DOHH2 (cell line): ENCODE data around the gene LSR.

Source experiments
- H3F3A ChIP-seq: fragments of 200-600 bp; sonication (generic), shearing (Covaris generic); 2 replicates; pipeline ENCODE4 v1.6.0; 2016; ENCODE audit warnings: antibody characterized with exemption, mild to moderate bottlenecking; ENCODE audit not compliant: control insufficient read depth, insufficient read depth
- H3K27ac ChIP-seq: fragments of 200-600 bp; sonication (generic); 2 replicates; pipeline ENCODE4 v1.5.1; 2014; ENCODE audit warnings: low read depth, mild to moderate bottlenecking, low read length, moderate library complexity
- H3K27me3 ChIP-seq: fragments of 200-600 bp; sonication (generic); 2 replicates; pipeline ENCODE4 v1.6.1; 2014; ENCODE audit warnings: mild to moderate bottlenecking, low read length, mixed read lengths; ENCODE audit not compliant: control insufficient read depth
- H3K36me3 ChIP-seq: fragments of 200-600 bp; sonication (generic); 2 replicates; pipeline ENCODE4 v1.6.1; 2014; ENCODE audit warnings: mild to moderate bottlenecking, low read length, moderate library complexity, mixed read lengths; ENCODE audit not compliant: control insufficient read depth
- H3K4me1 ChIP-seq: fragments of 200-600 bp; sonication (generic); 2 replicates; pipeline ENCODE4 v1.6.1; 2014; ENCODE audit warnings: mild to moderate bottlenecking, low read length, mixed read lengths; ENCODE audit not compliant: control insufficient read depth
- H3K4me2 ChIP-seq: fragments of 200-600 bp; sonication (generic); 2 replicates; pipeline ENCODE4 v1.6.0; 2014; ENCODE audit warnings: mild to moderate bottlenecking, low read length, moderate library complexity
- H3K4me3 ChIP-seq: fragments of 200-600 bp; sonication (generic); 2 replicates; pipeline ENCODE4 v1.5.1; 2014; ENCODE audit warnings: mild to moderate bottlenecking, low read length, mixed read lengths
- H3K79me2 ChIP-seq: fragments of 200-600 bp; sonication (generic); 2 replicates; pipeline ENCODE4 v1.6.1; 2014; ENCODE audit warnings: mild to moderate bottlenecking, low read length, mixed read lengths; ENCODE audit not compliant: control insufficient read depth
- H3K9me2 ChIP-seq: fragments of 200-600 bp; sonication (generic); replicated peaks from 2 replicates; pipeline ENCODE4 v1.6.1; 2014; ENCODE audit warnings: mild to moderate bottlenecking, low read length, mixed read lengths; ENCODE audit not compliant: control insufficient read depth
- H3K9me3 ChIP-seq: fragments of 200-600 bp; sonication (generic); 2 replicates; pipeline ENCODE4 v1.6.1; 2014; ENCODE audit warnings: antibody characterized with exemption, low read length, mixed read lengths; ENCODE audit not compliant: control insufficient read depth, insufficient read depth
- H4K20me1 ChIP-seq: fragments of 200-600 bp; sonication (generic); 2 replicates; pipeline ENCODE4 v1.6.0; 2014; ENCODE audit warnings: low read depth, mild to moderate bottlenecking, antibody characterized with exemption, low read length, moderate library complexity; ENCODE audit not compliant: control insufficient read depth, insufficient read depth
- CTCF ChIP-seq: fragments of 200-600 bp; sonication (generic); IDR thresholded peaks from one replicate; pipeline ENCODE4 v1.5.1; 2014; ENCODE audit warnings: antibody characterized with exemption, mild to moderate bottlenecking, low read depth, low read length; ENCODE audit not compliant: poor library complexity, severe bottlenecking
- EZH2phosphoT487 ChIP-seq: fragments of 200-600 bp; sonication (generic); IDR thresholded peaks from 2 replicates; pipeline ENCODE4 v1.6.1; 2017; ENCODE audit warnings: borderline replicate concordance, mild to moderate bottlenecking, antibody characterized with exemption, low read length, moderate library complexity, mixed read lengths

The LSR gene

GRCh38 chr19:35307931-35308330, 59.1 kb downstream of the LSR start:
- Histone ChIP-seq H3K79me2 (no peaks in the 10 kb centered on the region), H3F3A (peaks cover 8% of the 10 kb centered on the region; the same call in 1 of the 2 replicates), H3K4me1 (peaks cover 79% of the 10 kb centered on the region), H3K9me2 (no peaks in the 10 kb centered on the region), H3K9me3 (no peaks in the 10 kb centered on the region), H3K4me3 (peak overlapping the region; percentile 43), H3K27me3 (no peaks in the 10 kb centered on the region), H3K4me2 (peak overlapping the region; percentile 54), H3K27ac (no peak overlapping the region), H3K36me3 (no peaks in the 10 kb centered on the region), H4K20me1 (no peaks in the 10 kb centered on the region)
- TF ChIP-seq EZH2phosphoT487: no peak
- no peak for TF ChIP-seq CTCF

- Histone ChIP-seq H3K27me3 (no peaks in the 10 kb centered on the region), H3K27ac (no peak overlapping the region), H3K4me1 (peaks cover 82% of the 10 kb centered on the region)
These were observed 60.1 kb downstream of the LSR start for GRCh38 chr19:35308910-35309309.

GRCh38 chr19:35309481-35310279, 60.9 kb downstream of the LSR start:
- Histone ChIP-seq H4K20me1 (no peaks in the 10 kb centered on the region), H3K36me3 (no peaks in the 10 kb centered on the region), H3K4me3 (no peak overlapping the region), H3K4me2 (no peak overlapping the region), H3K9me3 (no peaks in the 10 kb centered on the region), H3K79me2 (no peaks in the 10 kb centered on the region), H3K27ac (no peak overlapping the region), H3F3A (peaks cover 9% of the 10 kb centered on the region; the same call in 1 of the 2 replicates), H3K27me3 (no peaks in the 10 kb centered on the region), H3K4me1 (peaks cover 86% of the 10 kb centered on the region), H3K9me2 (no peaks in the 10 kb centered on the region)
- no peak for TF ChIP-seq CTCF
- no peak for TF ChIP-seq EZH2phosphoT487

More at GRCh38 chr19:35308910-35309309, 60.1 kb downstream of the LSR start:
- Histone ChIP-seq H3K36me3 (no peaks in the 10 kb centered on the region), H3K4me3 (no peak overlapping the region), H3K79me2 (no peaks in the 10 kb centered on the region), H3K9me2 (no peaks in the 10 kb centered on the region), H3K9me3 (no peaks in the 10 kb centered on the region), H4K20me1 (no peaks in the 10 kb centered on the region), H3K4me2 (no peak overlapping the region), H3F3A (peaks cover 9% of the 10 kb centered on the region; the same call in 1 of the 2 replicates)
- TF ChIP-seq CTCF (no peak), EZH2phosphoT487 (no peak)
